ENCODE measurements around the gene ARHGEF28. TPM values are rescaled to one million over a fixed set of nuclear protein-coding genes. Genes with fewer than 3 reads are reported as not detected.

Gene ARHGEF28
- polyA plus RNA-seq, 1 donor from 2014 or later = not detected

- H3K4me2 ChIP-seq (ENCODE audit: low read length) = no peak overlapping the region
- no peaks in the 10 kb centered on the region for H3F3A ChIP-seq (ENCODE audit: insufficient read depth, low read length, poor library complexity, severe bottlenecking)
- H3K9me3 ChIP-seq (ENCODE audit: low read length) = no peaks in the 10 kb centered on the region
- H3K27ac ChIP-seq (ENCODE audit: low read length) = no peak overlapping the region
- no peaks in the 10 kb centered on the region for H3K79me2 ChIP-seq (replicated peaks; ENCODE audit: insufficient read depth, low read length)
- H4K20me1 ChIP-seq (ENCODE audit: insufficient read depth) = no peaks in the 10 kb centered on the region
- H3K9me2 ChIP-seq (ENCODE audit: insufficient read depth, low read length) = no peaks in the 10 kb centered on the region
- no peaks in the 10 kb centered on the region for H3K27me3 ChIP-seq (ENCODE audit: insufficient read depth, low read depth, low read length)
- TF ChIP-seq SMC3 (conservative IDR thresholded peaks at IDR 0.05; ENCODE audit: poor library complexity) (no peak), TAF1 (IDR thresholded peaks at IDR 0.05; ENCODE audit: low read depth) (no peak), CTCF (IDR thresholded peaks at IDR 0.05; ENCODE audit: poor library complexity, severe bottlenecking) (no peak), EZH2 (IDR thresholded peaks at IDR 0.05; ENCODE audit: borderline replicate concordance, insufficient read depth, low read length, poor library complexity, severe bottlenecking) (no peak)
- H3K9ac ChIP-seq (ENCODE audit: low read length) = no peak overlapping the region
- H3K4me3 ChIP-seq (ENCODE audit: low read length) = no peak overlapping the region
- no peaks in the 10 kb centered on the region for H3K36me3 ChIP-seq (ENCODE audit: insufficient read depth, low read length)
- H2AFZ ChIP-seq (ENCODE audit: low read depth, low read length) = no peak overlapping the region
Measured at GRCh38 chr5:73638344-73639095, 12.5 kb downstream of the ARHGEF28 start.

GRCh38 chr5:73640861-73641320 lies 14.9 kb downstream of the ARHGEF28 start:
- Histone ChIP-seq H2AFZ (ENCODE audit: low read depth, low read length) (no peak overlapping the region), H3K27ac (ENCODE audit: low read length) (no peak overlapping the region), H3K9ac (ENCODE audit: low read length) (no peak overlapping the region), H3K79me2 (replicated peaks; ENCODE audit: insufficient read depth, low read length) (no peaks in the 10 kb centered on the region), H3F3A (ENCODE audit: insufficient read depth, low read length, poor library complexity, severe bottlenecking) (no peaks in the 10 kb centered on the region), H3K4me3 (ENCODE audit: low read length) (no peak overlapping the region), H4K20me1 (ENCODE audit: insufficient read depth) (no peaks in the 10 kb centered on the region), H3K9me2 (ENCODE audit: insufficient read depth, low read length) (no peaks in the 10 kb centered on the region), H3K36me3 (ENCODE audit: insufficient read depth, low read length) (no peaks in the 10 kb centered on the region), H3K9me3 (ENCODE audit: low read length) (no peaks in the 10 kb centered on the region), H3K27me3 (ENCODE audit: insufficient read depth, low read depth, low read length) (no peaks in the 10 kb centered on the region), H3K4me2 (ENCODE audit: low read length) (no peak overlapping the region)
- no peak for TF ChIP-seq POLR2AphosphoS5 (IDR thresholded peaks at IDR 0.05)
- TF ChIP-seq SMC3 (conservative IDR thresholded peaks at IDR 0.05; ENCODE audit: poor library complexity) = no peak
- TF ChIP-seq EZH2 (IDR thresholded peaks at IDR 0.05; ENCODE audit: borderline replicate concordance, insufficient read depth, low read length, poor library complexity, severe bottlenecking) = no peak
- no peak for TF ChIP-seq CTCF (IDR thresholded peaks at IDR 0.05; ENCODE audit: poor library complexity, severe bottlenecking)
- no peak for TF ChIP-seq TAF1 (IDR thresholded peaks at IDR 0.05; ENCODE audit: low read depth)
- TF ChIP-seq RAD21 (conservative IDR thresholded peaks at IDR 0.05) = no peak

GRCh38 chr5:73641811-73642210 lies 15.8 kb downstream of the ARHGEF28 start:
- TF ChIP-seq TAF1 (IDR thresholded peaks at IDR 0.05; ENCODE audit: low read depth) (no peak), POLR2AphosphoS5 (IDR thresholded peaks at IDR 0.05) (no peak), MXI1 (conservative IDR thresholded peaks at IDR 0.05; ENCODE audit: poor library complexity, severe bottlenecking) (no peak), REST (IDR thresholded peaks at IDR 0.05; ENCODE audit: borderline replicate concordance) (no peak), SMC3 (conservative IDR thresholded peaks at IDR 0.05; ENCODE audit: poor library complexity) (no peak), CTCF (IDR thresholded peaks at IDR 0.05; ENCODE audit: poor library complexity, severe bottlenecking) (no peak), EP300 (conservative IDR thresholded peaks at IDR 0.05; ENCODE audit: poor library complexity, severe bottlenecking) (no peak), RAD21 (conservative IDR thresholded peaks at IDR 0.05) (no peak), EZH2 (IDR thresholded peaks at IDR 0.05; ENCODE audit: borderline replicate concordance, insufficient read depth, low read length, poor library complexity, severe bottlenecking) (no peak)
- no peaks in the 10 kb centered on the region for H4K20me1 ChIP-seq (ENCODE audit: insufficient read depth)
- no peaks in the 10 kb centered on the region for H3K79me2 ChIP-seq (replicated peaks; ENCODE audit: insufficient read depth, low read length)
- H3K4me3 ChIP-seq (ENCODE audit: low read length) = no peak overlapping the region
- H3F3A ChIP-seq (ENCODE audit: insufficient read depth, low read length, poor library complexity, severe bottlenecking) = no peaks in the 10 kb centered on the region
- H3K9me2 ChIP-seq (ENCODE audit: insufficient read depth, low read length) = no peaks in the 10 kb centered on the region
- H3K4me2 ChIP-seq (ENCODE audit: low read length) = no peak overlapping the region
- H3K36me3 ChIP-seq (ENCODE audit: insufficient read depth, low read length) = no peaks in the 10 kb centered on the region
- H2AFZ ChIP-seq (ENCODE audit: low read depth, low read length) = no peak overlapping the region
- H3K27me3 ChIP-seq (ENCODE audit: insufficient read depth, low read depth, low read length) = no peaks in the 10 kb centered on the region
- H3K9me3 ChIP-seq (ENCODE audit: low read length) = no peaks in the 10 kb centered on the region
- no peak overlapping the region for H3K27ac ChIP-seq (ENCODE audit: low read length)
- no peak overlapping the region for H3K9ac ChIP-seq (ENCODE audit: low read length)

All from neural cell (in vitro differentiated cells).